HepG2 (cell line): ENCODE data around the gene FNDC8. TPM values are rescaled to one million over a fixed set of nuclear protein-coding genes. Genes with fewer than 3 reads are reported as not detected.
A peak's percentile ranks its signal among the peaks of the same experiment; 100 is the strongest.

Source experiments
- ELF1 ChIP-seq: sonication (generic); formaldehyde crosslinking; IDR thresholded peaks from 2 replicates; pipeline ENCODE4 v1.4.0; 2020; ENCODE audit warnings: missing genetic modification reagents
- FOXC1 ChIP-seq: sonication (generic); formaldehyde crosslinking; IDR thresholded peaks from 2 replicates; pipeline ENCODE4 v1.8.0; 2022; ENCODE audit warnings: mild to moderate bottlenecking, missing genetic modification reagents, borderline replicate concordance
- GZF1 ChIP-seq: sonication (generic); formaldehyde crosslinking; IDR thresholded peaks from 2 replicates; pipeline ENCODE4 v1.5.1; 2020; ENCODE audit warnings: mild to moderate bottlenecking, missing genetic modification reagents
- IKZF1 ChIP-seq: fragments of 450-650 bp; IDR thresholded peaks from 2 replicates; pipeline ENCODE4 v1.7.1; 2016
- IRF2 ChIP-seq: IDR thresholded peaks from 2 replicates; pipeline ENCODE4 v1.6.1; 2018; ENCODE audit warnings: missing genetic modification reagents, missing compliant biosample characterization
- MBNL3 ChIP-seq: fragments of 250-450 bp; sonication (Bioruptor Pico); conservative IDR thresholded peaks from 2 replicates; pipeline ENCODE4 v1.8.0; 2022; ENCODE audit warnings: mild to moderate bottlenecking, inconsistent platforms
- NCOA5 ChIP-seq: sonication (generic); formaldehyde crosslinking; IDR thresholded peaks from 2 replicates; pipeline ENCODE4 v1.4.0; 2020; ENCODE audit warnings: missing genetic modification reagents
- RFXANK ChIP-seq: IDR thresholded peaks from 2 replicates; pipeline ENCODE4 v1.6.1; 2016
- RNF2 ChIP-seq: fragments of 450-650 bp; conservative IDR thresholded peaks from 2 replicates; pipeline ENCODE4 v1.6.1; 2016; ENCODE audit warnings: low read depth
- SCMH1 ChIP-seq: sonication (generic); formaldehyde crosslinking; IDR thresholded peaks from 2 replicates; pipeline ENCODE4 v1.9.0; 2021; ENCODE audit warnings: missing genetic modification reagents, mild to moderate bottlenecking, borderline replicate concordance
- SMAD9 ChIP-seq: sonication (generic); formaldehyde crosslinking; IDR thresholded peaks from 2 replicates; pipeline ENCODE4 v1.5.1; 2020; ENCODE audit warnings: mild to moderate bottlenecking, missing genetic modification reagents
- TOPORS ChIP-seq: sonication (generic); formaldehyde crosslinking; IDR thresholded peaks from 2 replicates; pipeline ENCODE4 v1.8.0; 2023; ENCODE audit warnings: mild to moderate bottlenecking, missing genetic modification reagents
- ZBTB21 ChIP-seq: sonication (generic); formaldehyde crosslinking; IDR thresholded peaks from 2 replicates; pipeline ENCODE4 v1.4.0; 2020; ENCODE audit warnings: missing genetic modification reagents
- ZEB1 ChIP-seq: IDR thresholded peaks from 2 replicates; pipeline ENCODE4 v1.6.1; 2012; ENCODE audit warnings: mild to moderate bottlenecking, low read depth, inconsistent platforms; ENCODE audit not compliant: insufficient replicate concordance
- ZFX ChIP-seq: sonication (generic); formaldehyde crosslinking; IDR thresholded peaks from 2 replicates; pipeline ENCODE4 v1.4.0; 2020; ENCODE audit warnings: mild to moderate bottlenecking, low read depth, missing genetic modification reagents, moderate library complexity
- ZMYM4 ChIP-seq: sonication (generic); formaldehyde crosslinking; IDR thresholded peaks from 2 replicates; pipeline ENCODE4 v1.8.1; 2023; ENCODE audit warnings: mild to moderate bottlenecking, missing genetic modification reagents
- ZNF138 ChIP-seq: sonication (generic); formaldehyde crosslinking; IDR thresholded peaks from 2 replicates; pipeline ENCODE4 v1.5.0; 2020; ENCODE audit warnings: mild to moderate bottlenecking, low read depth, missing genetic modification reagents
- ZNF501 ChIP-seq: sonication (generic); formaldehyde crosslinking; IDR thresholded peaks from 2 replicates; pipeline ENCODE4 v1.5.1; 2020; ENCODE audit warnings: mild to moderate bottlenecking, moderate library complexity, missing genetic modification reagents
- ZNF563 ChIP-seq: sonication (generic); formaldehyde crosslinking; IDR thresholded peaks from 2 replicates; pipeline ENCODE4 v1.8.0; 2022; ENCODE audit warnings: mild to moderate bottlenecking, moderate library complexity, missing genetic modification reagents
- ZNF598 ChIP-seq: sonication (generic); formaldehyde crosslinking; IDR thresholded peaks from 2 replicates; pipeline ENCODE4 v1.5.1; 2020; ENCODE audit warnings: mild to moderate bottlenecking, missing genetic modification reagents, borderline replicate concordance
- polyA plus RNA-seq, 8 experiments: library from polyadenylated mRNA; depleted of rRNA in 3 of 8; stranded (reverse) in 7 of 8; unstranded in 1 of 8; fragments of >200 nt; fragmentation: Illumina TruSeq in 4 of 8; extraction: Trizol in 4 of 8; gene quantifications; 2 replicates each; pipeline versions ENCODE4 v1.2.1 to v1.2.3, GENCODE V29; 2011 to 2016; ENCODE audit warnings: low read depth in 4 of 8, missing spikeins in 1 of 8, mixed read lengths in 1 of 8; ENCODE audit not compliant: insufficient read depth in 1 of 8
- total RNA-seq, 5 experiments: library from RNA; depleted of rRNA; stranded (reverse); fragments of >200 nt; fragmentation: Illumina TruSeq; extraction: Trizol; gene quantifications; 2 replicates each; pipeline ENCODE4 v1.2.3, GENCODE V29; 2016; ENCODE audit warnings: low read depth in 1 of 5
- TF ChIP-seq, protein P1 (sequence below): IDR thresholded peaks from 2 replicates; pipeline ENCODE4 v1.6.1; 2016; ENCODE audit warnings: missing biosample characterization, missing genetic modification reagents, low read depth
- TF ChIP-seq, protein P2 (sequence below): sonication (generic); formaldehyde crosslinking; IDR thresholded peaks from 2 replicates; pipeline ENCODE4 v1.4.0; 2020; ENCODE audit warnings: missing genetic modification reagents
- TF ChIP-seq, protein P3 (sequence below): IDR thresholded peaks from 2 replicates; pipeline ENCODE4 v1.6.1; 2016; ENCODE audit warnings: missing compliant biosample characterization, missing genetic modification reagents, borderline replicate concordance
- TF ChIP-seq, protein P4 (sequence below): sonication (generic); formaldehyde crosslinking; IDR thresholded peaks from 2 replicates; pipeline ENCODE4 v1.4.0; 2020; ENCODE audit warnings: mild to moderate bottlenecking, low read depth, missing genetic modification reagents
- TF ChIP-seq, protein P5 (sequence below): sonication (generic); formaldehyde crosslinking; IDR thresholded peaks from 2 replicates; pipeline ENCODE4 v1.5.0; 2020; ENCODE audit warnings: mild to moderate bottlenecking, missing genetic modification reagents, moderate library complexity

FNDC8 gene
- total and polyA plus RNA-seq, 2 of the 13 experiments (the other 11 are each of a cell fraction or from before 2014, with no cell fraction given), result not detected

DNA sequence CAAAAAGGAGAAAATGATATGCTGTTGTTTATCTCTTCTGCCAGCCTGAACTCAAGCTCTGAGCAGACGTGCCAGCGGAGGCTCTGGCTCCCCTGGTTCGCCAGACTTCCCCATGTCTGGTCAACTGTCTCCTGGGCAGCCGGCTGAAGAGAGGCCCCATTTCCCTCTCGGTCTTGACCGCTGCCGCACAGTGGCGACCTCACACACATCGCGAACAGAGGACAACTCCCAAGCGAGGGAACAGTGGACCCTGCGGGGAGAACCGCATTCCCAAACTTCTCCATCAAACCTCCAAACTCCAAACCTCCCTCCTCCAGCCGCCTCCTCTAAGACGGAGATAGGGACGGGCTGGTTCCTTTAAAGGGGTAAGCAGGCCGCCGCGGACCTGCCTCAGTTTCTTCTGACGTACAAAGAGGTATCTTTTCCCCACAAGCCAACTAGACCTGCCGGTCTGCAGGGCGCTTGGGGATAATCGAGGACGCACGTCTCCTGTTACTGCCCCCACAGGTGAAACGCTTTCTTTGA, 33.0 kb upstream of the FNDC8 start (continued):
- TF ChIP-seq ZMYM4 (CRISPR knock-in tag), result 0 out of 2 replicates have a peak, but pooled peaks have one; percentile 8
- TF ChIP-seq, protein P1, sequence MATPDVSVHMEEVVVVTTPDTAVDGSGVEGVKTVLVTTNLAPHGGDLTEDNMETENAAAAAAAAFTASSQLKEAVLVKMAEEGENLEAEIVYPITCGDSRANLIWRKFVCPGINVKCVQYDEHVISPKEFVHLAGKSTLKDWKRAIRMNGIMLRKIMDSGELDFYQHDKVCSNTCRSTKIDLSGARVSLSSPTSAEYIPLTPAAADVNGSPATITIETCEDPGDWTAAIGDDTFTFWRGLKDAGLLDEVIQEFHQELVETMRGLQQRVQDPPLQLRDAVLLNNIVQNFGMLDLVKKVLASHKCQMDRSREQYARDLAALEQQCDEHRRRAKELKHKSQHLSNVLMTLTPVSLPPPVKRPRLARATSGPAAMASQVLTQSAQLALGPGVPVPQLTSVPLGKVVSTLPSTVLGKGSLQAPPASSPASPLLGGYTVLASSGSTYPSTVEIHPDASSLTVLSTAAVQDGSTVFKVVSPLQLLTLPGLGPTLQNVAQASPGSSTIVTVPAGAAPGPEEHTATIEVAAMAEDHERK (CRISPR knock-in tag), result no peak
- no peak for TF ChIP-seq ZNF598 (CRISPR knock-in tag)
- TF ChIP-seq MBNL3 (CRISPR knock-in tag), result no peak
- TF ChIP-seq ZBTB21 (CRISPR knock-in tag), result no peak
- no peak for TF ChIP-seq IRF2
- no peak for TF ChIP-seq ZEB1
- no peak for TF ChIP-seq ZNF138 (CRISPR knock-in tag)
- no peak for TF ChIP-seq SCMH1 (CRISPR knock-in tag)
- TF ChIP-seq, protein P2, sequence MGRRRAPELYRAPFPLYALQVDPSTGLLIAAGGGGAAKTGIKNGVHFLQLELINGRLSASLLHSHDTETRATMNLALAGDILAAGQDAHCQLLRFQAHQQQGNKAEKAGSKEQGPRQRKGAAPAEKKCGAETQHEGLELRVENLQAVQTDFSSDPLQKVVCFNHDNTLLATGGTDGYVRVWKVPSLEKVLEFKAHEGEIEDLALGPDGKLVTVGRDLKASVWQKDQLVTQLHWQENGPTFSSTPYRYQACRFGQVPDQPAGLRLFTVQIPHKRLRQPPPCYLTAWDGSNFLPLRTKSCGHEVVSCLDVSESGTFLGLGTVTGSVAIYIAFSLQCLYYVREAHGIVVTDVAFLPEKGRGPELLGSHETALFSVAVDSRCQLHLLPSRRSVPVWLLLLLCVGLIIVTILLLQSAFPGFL (CRISPR knock-in tag), result no peak
- TF ChIP-seq, protein P3, sequence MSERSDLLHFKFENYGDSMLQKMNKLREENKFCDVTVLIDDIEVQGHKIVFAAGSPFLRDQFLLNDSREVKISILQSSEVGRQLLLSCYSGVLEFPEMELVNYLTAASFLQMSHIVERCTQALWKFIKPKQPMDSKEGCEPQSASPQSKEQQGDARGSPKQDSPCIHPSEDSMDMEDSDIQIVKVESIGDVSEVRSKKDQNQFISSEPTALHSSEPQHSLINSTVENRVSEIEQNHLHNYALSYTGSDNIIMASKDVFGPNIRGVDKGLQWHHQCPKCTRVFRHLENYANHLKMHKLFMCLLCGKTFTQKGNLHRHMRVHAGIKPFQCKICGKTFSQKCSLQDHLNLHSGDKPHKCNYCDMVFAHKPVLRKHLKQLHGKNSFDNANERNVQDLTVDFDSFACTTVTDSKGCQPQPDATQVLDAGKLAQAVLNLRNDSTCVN (CRISPR knock-in tag), result no peak
- no peak for TF ChIP-seq IKZF1
- no peak for TF ChIP-seq RFXANK (CRISPR knock-in tag)
- TF ChIP-seq, protein P4, sequence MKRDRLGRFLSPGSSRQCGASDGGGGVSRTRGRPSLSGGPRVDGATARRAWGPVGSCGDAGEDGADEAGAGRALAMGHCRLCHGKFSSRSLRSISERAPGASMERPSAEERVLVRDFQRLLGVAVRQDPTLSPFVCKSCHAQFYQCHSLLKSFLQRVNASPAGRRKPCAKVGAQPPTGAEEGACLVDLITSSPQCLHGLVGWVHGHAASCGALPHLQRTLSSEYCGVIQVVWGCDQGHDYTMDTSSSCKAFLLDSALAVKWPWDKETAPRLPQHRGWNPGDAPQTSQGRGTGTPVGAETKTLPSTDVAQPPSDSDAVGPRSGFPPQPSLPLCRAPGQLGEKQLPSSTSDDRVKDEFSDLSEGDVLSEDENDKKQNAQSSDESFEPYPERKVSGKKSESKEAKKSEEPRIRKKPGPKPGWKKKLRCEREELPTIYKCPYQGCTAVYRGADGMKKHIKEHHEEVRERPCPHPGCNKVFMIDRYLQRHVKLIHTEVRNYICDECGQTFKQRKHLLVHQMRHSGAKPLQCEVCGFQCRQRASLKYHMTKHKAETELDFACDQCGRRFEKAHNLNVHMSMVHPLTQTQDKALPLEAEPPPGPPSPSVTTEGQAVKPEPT (CRISPR knock-in tag), result no peak
- no peak for TF ChIP-seq RNF2
- no peak for TF ChIP-seq GZF1 (CRISPR knock-in tag)
- TF ChIP-seq SMAD9, result no peak
- 0 out of 2 replicates have a peak, but pooled peaks have one; percentile 5 for TF ChIP-seq ZFX
- TF ChIP-seq ZNF501, result no peak
- no peak for TF ChIP-seq FOXC1 (CRISPR knock-in tag)
- no peak; the same call in 1 of the 2 replicates for TF ChIP-seq TOPORS (CRISPR knock-in tag)
- TF ChIP-seq NCOA5 (CRISPR knock-in tag), result no peak
- TF ChIP-seq, protein P5, sequence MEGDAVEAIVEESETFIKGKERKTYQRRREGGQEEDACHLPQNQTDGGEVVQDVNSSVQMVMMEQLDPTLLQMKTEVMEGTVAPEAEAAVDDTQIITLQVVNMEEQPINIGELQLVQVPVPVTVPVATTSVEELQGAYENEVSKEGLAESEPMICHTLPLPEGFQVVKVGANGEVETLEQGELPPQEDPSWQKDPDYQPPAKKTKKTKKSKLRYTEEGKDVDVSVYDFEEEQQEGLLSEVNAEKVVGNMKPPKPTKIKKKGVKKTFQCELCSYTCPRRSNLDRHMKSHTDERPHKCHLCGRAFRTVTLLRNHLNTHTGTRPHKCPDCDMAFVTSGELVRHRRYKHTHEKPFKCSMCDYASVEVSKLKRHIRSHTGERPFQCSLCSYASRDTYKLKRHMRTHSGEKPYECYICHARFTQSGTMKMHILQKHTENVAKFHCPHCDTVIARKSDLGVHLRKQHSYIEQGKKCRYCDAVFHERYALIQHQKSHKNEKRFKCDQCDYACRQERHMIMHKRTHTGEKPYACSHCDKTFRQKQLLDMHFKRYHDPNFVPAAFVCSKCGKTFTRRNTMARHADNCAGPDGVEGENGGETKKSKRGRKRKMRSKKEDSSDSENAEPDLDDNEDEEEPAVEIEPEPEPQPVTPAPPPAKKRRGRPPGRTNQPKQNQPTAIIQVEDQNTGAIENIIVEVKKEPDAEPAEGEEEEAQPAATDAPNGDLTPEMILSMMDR, result peak; percentile 29
- no peak for TF ChIP-seq ZNF563 (CRISPR knock-in tag)
- peak; percentile 12; the same call in 1 of the 2 replicates for TF ChIP-seq ELF1 (CRISPR knock-in tag)
